Stimulated activated CD8-positive, alpha-beta memory T cell treated with anti-CD3 and anti-CD28 coated beads, Interleukin-4, amount 100 ng/mL, for 24 hours (primary cell): ENCODE results near the gene DCTN4.
"Not testable (repeated sequence)": the region's sequence is repeated elsewhere in the genome, so short reads cannot be mapped to it uniquely, and the experiment has no call there.

Experiments
- DNase-seq: peaks from one replicate; pipeline ENCODE4 v3.0.0-alpha.2; 2020; ENCODE audit warnings: low read depth

The DCTN4 gene

DNA sequence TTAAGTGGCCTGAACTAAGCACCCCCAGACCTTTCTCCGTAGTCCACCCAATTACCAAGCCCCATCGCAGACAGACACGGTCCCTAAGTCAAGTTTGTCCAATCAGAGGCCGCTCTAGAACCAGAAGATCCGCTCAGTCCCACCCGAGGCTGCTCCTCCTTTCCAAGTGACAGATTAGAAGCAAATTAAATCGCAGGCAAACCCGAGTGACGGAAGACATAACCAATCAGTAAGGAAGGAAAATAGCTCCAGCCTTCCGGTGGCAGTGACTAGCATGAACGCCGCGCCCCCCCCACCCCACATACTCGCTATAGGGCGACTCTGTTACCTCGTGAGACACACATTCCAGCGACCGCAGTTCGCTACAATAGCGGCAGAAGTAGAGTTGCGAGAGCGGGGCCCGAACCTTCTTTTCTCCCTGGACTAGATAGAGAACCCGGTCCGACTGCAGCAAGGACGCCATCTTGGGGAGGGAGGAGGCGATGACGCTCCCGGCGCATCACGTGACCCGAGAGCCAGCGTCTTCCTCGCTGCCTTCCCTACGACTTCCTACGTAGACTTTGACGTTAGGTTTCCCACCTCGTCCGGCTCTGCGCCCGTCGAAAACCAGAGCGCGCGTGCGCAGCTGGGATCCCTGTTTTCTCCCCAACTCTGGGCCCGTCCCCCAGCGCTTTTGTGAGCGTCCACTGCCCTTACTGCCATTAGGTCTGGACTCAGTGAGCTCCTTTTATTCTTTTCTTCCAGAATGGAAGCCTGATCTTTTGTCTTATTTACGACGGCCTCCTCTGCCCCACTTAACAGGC, at the start of gene DCTN4:
Gene DCTN4 (minus strand): TSS at position 487 of the 803 bp plus-strand sequence. CDS start 24 bp downstream, at position 463.
- DNase-seq = peak; percentile 90

DNA sequence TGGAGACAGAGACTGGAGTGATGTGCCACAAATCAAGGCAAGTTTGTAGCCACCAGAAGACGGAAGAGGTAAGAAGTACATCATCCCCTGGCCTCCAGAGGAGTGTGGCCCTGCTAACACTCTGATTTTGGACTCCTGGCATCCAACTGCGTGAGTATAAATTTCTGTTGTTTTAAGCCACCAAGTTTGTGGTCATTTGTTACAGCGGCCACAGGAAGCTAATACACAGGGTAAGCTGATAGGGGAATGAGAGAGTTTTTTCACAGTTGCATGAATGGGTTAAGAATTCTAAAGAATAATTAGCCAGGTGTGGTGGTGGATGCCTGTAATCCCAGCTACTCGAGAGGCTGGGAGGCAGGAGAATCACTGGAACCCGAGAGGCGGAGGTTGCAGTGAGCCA, 45.6 kb upstream of the DCTN4 start:
- no peak for DNase-seq

DNA sequence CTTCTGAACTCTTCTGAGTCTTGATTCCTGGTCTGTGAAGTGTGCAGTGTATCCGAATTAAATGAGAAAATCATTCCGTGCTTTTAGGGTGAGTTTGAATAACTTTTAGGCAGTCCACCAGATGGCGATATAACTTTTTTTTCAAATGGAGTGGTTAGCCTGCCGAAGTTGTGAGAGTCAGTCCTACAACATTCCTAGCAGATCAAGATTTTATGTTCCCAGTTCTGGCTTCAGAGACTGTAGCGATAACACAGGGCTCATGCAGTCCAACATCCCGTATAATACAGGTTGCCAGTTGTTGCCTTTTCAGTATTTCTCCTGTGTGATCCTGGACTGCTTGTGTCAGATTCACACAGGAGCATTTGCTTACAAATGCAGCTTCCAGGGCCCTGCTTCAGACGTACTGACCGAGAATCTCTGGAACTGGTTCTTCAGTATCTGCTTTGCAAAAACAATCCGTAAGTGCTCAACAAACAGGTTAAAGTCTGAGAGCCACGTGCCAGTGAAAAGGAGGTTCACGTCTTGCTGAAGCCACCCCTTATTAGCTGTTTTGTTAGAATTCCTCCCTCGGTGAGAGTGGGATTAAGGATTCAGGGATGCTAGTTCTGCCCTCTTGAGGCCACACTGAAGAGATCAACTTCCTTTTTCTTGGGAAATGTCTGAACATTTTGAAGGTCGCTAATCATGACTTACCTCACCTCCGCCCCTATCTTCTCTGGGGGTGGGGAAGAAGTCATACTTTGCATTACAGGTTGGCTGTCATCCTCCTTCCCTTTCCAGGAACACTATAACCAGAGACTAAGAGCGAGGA, 42.5 kb upstream of the DCTN4 start:
- no peak for DNase-seq

DNA sequence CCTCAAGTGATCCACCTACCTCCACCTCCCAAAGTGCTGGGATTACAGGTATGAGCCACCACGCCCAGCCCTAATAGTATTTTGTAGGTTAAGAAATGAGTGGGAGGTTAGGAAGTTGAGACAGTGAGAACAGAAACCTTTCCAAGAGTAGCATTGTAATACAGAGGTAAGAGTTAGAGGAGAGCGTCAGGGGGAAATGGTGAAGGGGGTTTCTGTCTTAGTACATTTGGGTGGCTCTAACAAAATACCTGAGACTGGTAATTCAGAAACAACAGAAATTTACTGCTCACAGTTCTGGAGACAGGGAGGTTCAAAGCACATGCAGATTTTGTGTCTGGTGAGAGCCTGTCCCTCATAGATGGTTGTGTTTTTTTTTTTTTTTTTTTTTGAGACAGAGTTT, 38.6 kb upstream of the DCTN4 start:
- no peak for DNase-seq

DNA sequence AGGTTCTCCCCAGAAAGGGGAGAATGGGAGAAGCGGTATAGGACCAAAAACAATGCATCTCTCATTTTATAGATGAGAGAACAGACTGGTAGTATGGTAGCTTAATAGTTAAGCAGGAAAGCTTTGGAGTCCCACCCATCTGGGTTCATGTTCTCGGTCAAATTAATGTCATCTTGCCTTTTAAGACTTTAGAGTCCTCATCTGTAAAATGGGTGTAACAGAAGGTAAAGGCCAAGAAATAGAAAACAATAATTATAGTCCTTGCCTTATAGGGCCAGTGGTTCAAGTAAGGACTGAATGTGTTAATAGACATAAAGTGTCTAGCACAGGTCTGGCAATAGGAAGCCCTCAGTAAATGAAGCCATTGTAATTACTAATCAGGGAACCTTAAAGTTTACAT, 36.1 kb upstream of the DCTN4 start:
- no peak for DNase-seq

DNA sequence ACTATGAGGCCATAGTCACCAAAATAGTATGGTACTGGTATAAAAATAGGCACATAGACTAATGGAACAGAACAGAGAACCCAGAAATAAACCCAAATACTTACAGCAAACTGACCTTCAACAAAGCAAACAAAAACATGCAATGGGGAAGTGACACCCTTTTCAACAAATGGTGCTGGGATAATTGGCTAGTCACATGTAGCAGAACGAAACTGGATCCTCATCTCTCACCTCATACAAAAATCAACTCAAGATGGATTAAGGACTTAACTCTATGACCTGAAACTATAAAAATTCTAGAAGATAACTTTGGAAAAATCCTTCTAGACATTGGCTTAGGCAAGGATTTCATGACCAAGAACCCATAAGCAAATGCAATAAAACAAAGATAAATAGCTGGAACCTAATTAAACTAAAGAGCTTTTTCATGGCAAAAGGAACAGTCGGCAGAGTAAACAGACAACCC, 34.6 kb upstream of the DCTN4 start:
- not testable (repeated sequence) for DNase-seq

DNA sequence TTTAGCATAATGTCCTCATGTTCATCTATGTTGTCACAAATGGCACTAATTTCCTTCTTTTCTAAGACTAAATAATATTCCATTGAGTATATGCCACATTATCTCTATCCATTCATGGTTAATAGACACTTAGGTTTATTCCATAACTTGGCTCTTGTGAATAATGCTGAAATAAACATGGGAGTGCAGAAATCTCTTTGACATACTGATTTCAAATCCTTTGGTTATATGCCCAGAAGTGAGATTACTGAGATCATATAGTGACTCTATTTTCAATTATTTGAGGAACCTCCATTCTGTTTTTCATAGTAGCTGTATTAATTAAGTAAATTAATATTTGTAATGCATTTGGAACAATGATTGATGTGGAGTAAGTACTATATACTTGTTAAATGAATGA, 32.7 kb upstream of the DCTN4 start:
- DNase-seq = no peak

DNA sequence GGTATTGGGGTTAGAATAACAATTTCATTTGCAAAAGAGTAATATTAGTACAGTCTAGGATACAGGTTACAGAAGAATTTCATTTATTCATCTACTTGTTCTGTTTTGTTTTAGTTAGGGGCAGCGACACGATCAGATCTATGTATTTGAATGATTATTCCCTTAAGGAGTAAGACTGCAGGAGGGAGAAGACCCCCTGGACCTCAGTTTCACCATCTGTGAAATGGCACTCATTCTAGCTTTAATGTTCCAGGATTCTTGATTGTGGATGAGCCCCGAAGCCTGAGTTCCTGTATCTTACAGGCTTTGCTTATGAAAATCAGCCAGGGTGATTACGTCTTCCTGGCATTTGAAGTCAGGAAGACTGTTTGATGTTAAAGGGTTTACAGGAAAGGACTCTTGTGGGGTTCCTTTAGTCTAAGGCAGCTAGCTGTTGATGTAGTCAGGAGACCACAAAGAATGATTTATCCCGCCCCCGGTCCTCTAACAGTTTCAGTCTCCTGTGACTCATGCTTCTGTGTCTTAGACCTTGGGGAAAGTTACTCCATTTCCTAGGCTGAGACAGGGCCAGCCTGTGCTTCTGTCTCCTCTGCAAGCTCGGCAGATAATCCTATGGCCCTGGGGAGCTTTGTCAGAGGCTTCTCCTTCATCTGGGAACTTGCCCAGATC, 31.3 kb upstream of the DCTN4 start:
- DNase-seq = peak; percentile 44

DNA sequence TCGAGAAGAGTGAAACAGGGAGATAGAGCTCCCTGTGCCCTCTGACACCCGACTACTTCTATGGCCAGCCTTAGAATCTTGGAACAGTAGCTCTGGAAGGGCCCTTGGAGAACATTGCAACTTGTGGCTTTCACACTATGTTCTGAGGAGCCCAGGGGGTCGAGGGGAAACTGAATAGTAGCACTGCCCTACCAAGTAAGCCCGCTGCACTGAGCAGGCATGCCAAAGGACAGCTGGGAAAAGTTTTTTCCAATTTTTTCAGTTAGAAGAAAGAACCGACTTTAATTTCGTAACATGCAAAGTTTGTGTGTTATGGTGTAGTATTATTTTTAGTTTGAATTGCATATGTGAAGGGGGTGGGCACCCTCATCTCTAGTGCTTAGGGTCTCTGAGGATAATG, 30.6 kb upstream of the DCTN4 start:
- no peak for DNase-seq

DNA sequence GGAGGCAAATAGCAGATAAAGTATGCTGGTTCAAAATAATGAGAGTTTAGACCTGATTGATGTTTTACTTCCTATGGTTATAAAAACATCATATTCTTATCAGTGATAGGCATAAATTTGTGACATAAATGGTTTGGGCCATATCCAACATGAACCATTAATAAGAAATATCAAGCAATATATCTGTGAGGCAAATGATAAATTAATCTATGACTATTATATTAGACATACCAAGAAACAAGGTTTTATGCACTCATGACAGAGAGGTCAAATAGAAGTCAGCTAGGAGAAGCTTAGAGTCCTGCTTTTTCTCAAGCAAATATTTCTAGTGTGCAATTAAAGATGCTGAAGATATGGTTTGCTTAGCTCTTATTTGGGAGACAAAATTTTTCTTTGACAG, 30.2 kb upstream of the DCTN4 start:
- DNase-seq = no peak

DNA sequence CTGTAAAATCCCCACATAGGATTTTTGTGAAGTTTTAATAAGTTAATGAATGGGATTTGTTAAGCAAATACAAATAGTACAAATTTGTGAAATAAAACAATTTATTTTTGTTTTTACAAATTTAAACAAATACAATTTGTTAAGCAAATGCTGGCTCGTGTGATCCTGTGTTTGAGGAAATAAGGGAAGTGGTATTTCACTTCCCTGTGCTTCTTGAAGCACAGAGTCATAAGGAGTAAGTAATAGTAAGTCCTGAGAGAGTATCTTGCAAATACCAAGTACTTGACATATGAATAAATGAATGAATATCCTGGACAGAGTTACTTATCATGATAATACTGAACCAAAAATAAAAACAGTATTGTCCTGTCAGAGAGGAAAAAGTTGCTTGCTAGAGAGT, 28.8 kb upstream of the DCTN4 start:
- no peak for DNase-seq

DNA sequence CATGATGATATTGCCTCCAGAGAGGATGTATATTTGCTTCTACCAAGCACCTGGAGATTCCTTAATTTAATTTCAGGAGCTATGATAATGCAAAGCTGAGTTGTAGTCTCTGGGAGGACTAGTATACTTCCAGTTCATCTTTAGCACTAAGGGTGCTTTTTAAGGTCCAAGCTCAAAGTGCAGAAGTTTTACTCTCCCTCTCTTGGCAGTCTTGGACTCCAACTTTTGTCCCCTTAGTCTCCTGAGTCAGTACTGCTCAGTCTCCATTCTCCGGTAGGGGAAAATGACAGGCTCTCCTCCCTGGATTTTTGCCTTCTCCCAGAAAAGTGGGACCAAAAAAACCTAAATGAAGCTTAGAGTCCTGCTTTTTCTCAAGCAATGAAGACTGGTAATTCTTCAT, 28.1 kb upstream of the DCTN4 start:
- DNase-seq = no peak

DNA sequence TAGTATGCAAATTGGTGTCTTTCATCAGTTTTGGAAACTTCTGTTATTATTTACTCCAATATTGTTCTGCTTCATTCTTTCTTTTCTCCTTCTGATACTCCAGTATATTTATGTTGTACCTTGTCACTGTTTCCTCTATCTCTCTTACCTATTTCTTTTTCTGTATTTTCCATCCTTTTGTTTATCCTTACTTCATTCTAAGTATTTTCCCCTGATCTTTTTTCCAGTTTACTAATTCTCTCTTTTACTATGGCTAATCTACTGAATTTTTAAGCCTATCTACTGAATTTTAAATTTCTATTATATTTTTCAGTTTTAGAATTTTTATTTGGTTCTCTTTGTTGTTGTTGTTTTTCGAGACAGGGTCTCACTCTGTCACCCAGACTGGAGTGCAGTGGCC, 27.1 kb upstream of the DCTN4 start:
- DNase-seq = no peak

DNA sequence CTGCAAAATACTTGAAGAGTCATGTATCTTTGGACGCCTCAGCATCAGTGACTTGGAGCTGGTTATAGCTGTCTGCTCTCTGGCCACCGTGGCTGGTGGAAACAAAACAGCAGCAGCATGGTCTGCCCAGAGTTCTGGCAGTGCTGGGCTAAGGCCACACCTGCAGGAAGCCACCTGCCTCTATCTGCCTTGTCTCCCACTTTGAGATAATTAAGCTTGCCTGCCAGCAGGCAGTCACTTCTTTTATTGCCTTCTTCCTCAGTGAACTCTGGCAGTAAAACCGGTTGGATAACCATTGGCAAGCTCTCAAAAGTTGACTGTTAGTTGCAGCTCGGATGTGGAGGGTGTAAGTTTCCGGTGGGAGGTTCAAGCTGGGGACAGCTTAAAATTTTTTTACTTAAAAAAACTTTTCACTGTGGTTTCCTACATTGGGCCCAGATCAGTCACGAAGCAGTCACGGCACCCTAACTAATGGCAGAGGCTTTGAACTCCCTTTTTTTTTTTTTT, 24.7 kb upstream of the DCTN4 start:
- peak; percentile 40 for DNase-seq

DNA sequence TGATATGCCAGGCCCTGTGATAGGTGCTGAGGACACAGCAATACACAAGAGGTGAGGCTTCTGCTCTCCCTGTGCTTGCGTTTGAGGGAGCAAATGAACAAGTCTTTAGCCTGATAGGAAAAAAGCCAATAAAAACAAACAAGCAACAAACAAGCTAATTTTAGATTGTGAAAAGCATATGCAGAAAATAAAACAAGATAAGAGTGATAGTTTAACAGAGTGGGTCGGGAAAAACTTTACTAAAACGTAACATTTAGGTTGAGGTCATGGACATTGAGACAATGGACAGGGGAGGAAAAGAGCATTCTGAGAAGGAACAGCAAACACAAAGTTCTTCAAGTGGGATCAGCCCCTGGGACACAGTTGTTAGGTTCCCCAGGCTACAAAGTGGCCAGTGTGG, 24.0 kb upstream of the DCTN4 start:
- DNase-seq = no peak

DNA sequence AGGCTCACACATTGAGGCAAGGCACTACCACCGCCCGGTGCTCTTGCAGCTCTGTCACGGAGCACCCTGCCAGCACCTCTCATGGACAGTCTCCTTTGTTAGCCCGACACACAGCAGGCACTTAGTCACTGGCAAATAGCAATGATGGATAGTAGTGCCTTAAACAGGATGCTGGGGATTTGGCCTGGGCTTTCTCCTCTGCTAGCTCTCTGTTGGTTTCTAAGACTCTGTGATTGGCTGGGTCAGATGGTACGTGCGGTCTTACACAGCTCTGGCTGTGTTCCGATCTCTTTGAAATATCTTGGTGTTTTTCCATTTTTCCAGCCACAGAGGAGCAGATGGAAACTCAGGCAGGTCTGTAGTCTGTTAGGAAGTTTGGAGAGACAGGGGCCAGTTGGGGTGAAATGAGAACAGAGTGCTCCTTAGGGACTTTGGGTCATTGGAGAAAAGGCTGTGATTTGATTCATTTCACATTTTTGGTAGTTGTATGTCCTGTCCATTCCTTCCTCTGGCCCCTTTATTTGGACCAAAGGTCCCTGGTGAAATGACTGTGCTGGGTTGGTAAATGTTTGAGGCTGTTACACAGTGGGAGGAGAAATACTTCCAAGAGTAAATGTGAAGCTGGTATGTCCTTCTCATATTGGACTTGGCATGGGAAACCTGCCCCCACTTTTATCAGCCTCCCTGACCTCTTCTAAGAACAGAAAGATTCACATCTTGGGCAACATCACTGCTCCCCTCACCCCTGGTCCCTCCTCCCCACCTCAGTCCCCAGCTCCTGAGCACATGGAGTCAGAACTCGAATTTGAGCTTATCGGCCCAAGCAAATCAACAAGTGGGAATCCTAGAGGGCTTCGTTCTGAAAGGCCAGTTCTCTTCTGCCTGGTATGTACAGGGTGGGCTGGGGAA, 23.1 kb upstream of the DCTN4 start:
- DNase-seq = no peak

DNA sequence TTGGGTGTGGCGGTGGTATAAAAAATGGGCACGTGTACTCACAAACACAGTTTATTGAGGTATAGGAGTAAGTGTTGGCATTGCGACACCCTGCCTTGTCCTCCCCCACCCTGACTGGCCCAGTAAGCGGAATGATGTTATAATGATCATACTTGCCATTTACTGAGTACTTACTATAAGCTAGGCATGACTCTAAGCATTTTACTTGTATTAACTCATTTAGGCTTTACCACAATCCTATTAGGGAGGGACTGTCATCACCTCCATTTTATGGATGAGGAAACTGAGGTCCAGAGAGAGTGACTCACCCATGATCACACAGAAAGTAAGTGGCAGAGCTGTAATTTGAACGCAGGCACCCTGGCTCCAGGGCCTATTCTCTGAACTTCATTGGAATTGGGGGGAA, 22.0 kb upstream of the DCTN4 start:
- DNase-seq = no peak

DNA sequence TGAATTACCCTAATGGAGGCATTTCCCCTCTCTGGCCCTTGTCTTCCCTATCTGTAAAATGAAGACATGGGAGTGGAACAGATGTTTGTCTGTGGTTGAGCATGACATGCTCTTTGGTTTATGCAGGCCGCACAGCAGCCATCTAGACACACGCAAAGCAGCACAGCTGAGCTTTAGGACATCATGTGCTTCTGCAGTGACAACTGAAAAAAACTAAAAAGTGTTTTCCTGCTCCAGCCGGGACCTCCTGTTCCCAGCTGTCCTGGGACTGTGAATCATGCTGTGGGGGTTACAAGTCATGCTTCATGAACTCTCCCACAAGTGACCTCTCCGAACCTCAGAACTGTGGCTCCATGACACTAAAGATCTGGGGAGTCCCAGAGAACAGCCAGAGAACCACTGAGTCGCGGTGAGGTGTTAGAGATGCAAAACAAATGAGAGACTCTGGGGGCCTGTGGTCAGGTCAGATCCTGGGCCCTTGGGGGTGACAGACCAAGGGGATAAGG, 21.4 kb upstream of the DCTN4 start:
- no peak for DNase-seq

DNA sequence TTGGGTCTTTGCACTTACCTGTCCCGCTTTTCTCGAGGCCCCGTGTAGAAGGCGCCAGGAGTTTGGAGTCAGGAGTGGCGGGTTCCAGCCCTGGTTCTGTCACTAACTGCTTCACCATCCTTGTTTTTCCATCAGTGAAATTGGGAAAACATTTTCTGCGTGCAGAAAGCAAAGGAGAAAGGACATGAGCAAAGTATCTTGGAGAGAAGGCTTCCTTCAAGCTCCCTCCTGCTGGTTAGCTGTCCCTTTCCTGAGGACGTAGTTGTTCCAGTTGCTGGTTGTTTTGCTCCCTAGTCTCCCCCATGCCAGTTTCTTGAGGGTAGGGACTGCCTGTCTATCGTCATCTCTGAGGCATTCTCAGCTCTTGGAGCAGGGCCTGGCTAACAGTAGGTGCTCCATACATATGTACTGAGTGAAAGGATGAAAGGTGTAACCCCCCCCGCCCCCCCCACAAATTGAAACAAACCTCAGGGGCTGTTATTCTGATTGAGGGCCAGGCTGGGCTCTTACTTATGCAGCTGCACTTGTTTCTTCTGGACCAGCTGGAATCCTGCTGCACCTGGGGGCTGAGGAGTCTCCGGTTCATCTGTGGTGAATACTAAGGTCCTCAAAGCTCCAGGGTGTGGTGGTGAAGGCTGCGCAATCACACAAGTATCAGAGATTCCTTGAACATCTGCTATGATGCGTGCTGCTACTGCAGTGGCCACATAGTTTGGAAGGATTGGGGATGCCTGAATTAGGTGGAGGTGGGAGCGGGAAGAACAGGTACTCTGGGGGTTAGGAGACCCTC, 20.8 kb upstream of the DCTN4 start:
- no peak for DNase-seq
